ENCODE results near the gene CCDC78.

CCDC78 gene

DNA sequence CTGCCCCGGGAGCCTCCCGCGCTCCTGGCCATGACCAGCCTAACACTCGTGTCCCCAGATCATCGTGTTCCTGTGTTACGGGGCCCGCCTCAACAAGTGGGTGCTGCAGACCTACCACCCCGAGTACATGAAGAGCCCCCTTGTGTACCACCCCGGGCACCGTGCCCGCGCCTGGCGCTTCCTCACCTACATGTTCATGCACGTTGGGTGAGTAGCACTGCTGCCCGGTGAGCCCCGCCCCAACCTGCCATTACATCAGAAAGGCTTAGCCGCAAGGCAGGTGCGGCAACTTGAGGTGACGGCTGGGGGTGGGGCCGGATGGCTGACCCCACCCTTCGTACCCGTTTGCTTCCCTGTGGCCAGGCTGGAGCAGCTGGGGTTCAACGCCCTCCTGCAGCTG lies 49.3 kb downstream of the CCDC78 start:
- no peak for DNase-seq

- DNase-seq = no peak
Observed at GRCh38 chr16:676565-676902, 49.7 kb downstream of the CCDC78 start.

DNA sequence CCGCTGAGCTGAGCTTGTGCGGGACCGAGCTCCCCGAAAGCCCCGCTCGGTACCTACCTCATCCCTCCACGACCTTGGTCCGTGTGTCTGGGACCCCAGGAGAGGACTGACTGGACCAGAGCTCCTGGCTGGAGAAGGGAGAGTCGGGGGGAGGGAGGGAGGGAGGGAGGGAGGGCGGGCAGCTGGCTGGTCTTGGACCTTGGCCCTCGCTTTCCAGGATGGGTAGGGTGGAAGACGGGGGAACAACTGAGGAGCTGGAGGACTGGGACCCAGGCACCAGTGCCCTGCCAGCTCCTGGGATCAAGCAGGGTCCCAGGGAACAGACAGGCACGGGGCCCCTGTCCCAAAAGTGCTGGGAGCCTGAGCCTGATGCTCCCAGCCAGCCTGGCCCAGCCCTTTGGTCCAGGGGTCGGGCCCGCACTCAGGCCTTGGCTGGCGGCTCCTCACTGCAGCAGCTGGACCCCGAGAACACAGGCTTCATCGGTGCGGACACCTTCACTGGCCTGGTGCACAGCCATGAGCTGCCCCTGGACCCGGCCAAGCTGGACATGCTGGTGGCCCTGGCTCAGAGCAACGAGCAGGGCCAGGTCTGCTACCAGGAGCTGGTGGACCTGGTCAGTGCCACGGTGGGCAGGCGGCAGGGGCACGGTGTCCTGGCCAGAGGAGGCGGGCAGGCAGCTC lies 50.2 kb downstream of the CCDC78 start:
- DNase-seq = no peak

GRCh38 chr16:674968-675883 lies 51.0 kb downstream of the CCDC78 start, which contains the start of gene RHBDL1:
RHBDL1 (plus strand) TSS chr16:675671; CDS start chr16:675791, 120 bp downstream.
- DNase-seq = peak; percentile 43

- DNase-seq = no peak
Observed at GRCh38 chr16:674214-674881, 51.9 kb downstream of the CCDC78 start.

GRCh38 chr16:673399-673991 lies 52.7 kb downstream of the CCDC78 start:
- DNase-seq = no peak

DNA sequence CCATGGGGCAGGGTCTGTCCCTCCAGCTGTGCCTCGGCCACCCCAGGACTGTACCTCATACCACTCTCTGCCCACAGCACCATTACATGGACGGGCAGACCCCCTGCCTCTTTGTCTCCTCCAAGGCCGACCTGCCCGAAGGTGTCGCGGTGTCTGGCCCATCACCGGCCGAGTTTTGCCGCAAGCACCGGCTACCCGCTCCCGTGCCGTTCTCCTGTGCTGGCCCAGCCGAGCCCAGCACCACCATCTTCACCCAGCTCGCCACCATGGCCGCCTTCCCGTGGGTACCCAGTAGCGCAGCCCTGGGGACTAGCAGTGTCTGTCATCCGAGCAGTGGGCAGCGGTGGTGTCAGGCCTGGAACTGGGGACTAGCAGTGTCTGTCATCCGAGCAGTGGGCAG lies 53.4 kb downstream of the CCDC78 start:
- DNase-seq = no peak
